ENCODE results near the gene KIF17.
"Not testable (repeated sequence)": the region's sequence is repeated elsewhere in the genome, so short reads cannot be mapped to it uniquely, and the experiment has no call there.

GRCh38 chr1:20718343-20718882 lies 606 bp upstream of the KIF17 start:
- not testable (repeated sequence) for TF ChIP-seq CTCF, EP300, POLR2A (IDR thresholded peaks at IDR 0.05)

Data from upper lobe of left lung (tissue), 4 donors.